ENCODE measurements around the gene MINDY4.

DNA sequence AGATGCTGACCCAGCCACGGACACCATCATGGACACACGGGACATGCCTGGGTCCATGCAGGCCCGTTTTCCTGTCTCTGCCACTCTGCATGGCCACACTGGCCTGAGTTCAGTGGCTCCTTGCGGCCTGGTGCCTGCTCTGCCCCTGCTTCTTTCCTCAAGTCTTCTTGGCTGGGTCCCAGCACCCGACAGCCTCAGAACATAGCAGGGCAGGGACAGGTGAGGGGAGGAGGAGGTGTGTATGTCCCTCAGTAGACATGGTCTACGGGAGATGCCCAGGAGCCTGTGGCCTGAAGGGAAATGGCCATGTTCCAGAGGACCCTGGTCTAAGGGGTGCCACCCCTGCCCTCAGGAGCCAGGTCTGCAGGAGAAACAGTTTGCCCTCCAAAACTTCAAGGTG is 138.2 kb downstream of the MINDY4 start:
- TF ChIP-seq POLR2AphosphoS5 (IDR thresholded peaks at IDR 0.05; ENCODE audit: low read depth), result no peak
- TF ChIP-seq, protein P1, sequence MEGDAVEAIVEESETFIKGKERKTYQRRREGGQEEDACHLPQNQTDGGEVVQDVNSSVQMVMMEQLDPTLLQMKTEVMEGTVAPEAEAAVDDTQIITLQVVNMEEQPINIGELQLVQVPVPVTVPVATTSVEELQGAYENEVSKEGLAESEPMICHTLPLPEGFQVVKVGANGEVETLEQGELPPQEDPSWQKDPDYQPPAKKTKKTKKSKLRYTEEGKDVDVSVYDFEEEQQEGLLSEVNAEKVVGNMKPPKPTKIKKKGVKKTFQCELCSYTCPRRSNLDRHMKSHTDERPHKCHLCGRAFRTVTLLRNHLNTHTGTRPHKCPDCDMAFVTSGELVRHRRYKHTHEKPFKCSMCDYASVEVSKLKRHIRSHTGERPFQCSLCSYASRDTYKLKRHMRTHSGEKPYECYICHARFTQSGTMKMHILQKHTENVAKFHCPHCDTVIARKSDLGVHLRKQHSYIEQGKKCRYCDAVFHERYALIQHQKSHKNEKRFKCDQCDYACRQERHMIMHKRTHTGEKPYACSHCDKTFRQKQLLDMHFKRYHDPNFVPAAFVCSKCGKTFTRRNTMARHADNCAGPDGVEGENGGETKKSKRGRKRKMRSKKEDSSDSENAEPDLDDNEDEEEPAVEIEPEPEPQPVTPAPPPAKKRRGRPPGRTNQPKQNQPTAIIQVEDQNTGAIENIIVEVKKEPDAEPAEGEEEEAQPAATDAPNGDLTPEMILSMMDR (IDR thresholded peaks at IDR 0.05; ENCODE audit: insufficient read depth, low read length), result no peak

All from HL-60 (cell line).